ENCODE measurements around the gene CDH4.

GRCh38 chr20:61219021-61219431, 33.0 kb upstream of the CDH4 start:
- TF ChIP-seq CTCF (IDR thresholded peaks at IDR 0.05 in 8 of 11, conservative IDR thresholded peaks at IDR 0.05 in 3 of 11) (no peak), POLR2AphosphoS5 (IDR thresholded peaks at IDR 0.05) (no peak), POLR2A (IDR thresholded peaks at IDR 0.05) (no peak)
